Cardiac fibroblast (primary cell): ENCODE data around the gene CERS1.

ENCODE experiments used
- DNase-seq, 2 donors: peaks; one replicate each; pipeline versions ENCODE4 v3.0.0 to v3.0.0-alpha.2; 2010; ENCODE audit warnings: low read depth in 2 of 2
- H3K4me3 ChIP-seq, 2 donors: replicated peaks in 1 of 2; 1 replicate in 1 of 2; 2 replicates in 1 of 2; pipeline ENCODE4 v1.5.1; 2011; ENCODE audit warnings: low read depth in 2 of 2, low read length in 2 of 2, mild to moderate bottlenecking in 2 of 2, moderate library complexity in 1 of 2
- CTCF ChIP-seq: IDR thresholded peaks from one replicate; pipeline ENCODE4 v1.5.1; 2011; ENCODE audit warnings: low read depth, mild to moderate bottlenecking, low read length, inconsistent platforms

The CERS1 gene

DNA sequence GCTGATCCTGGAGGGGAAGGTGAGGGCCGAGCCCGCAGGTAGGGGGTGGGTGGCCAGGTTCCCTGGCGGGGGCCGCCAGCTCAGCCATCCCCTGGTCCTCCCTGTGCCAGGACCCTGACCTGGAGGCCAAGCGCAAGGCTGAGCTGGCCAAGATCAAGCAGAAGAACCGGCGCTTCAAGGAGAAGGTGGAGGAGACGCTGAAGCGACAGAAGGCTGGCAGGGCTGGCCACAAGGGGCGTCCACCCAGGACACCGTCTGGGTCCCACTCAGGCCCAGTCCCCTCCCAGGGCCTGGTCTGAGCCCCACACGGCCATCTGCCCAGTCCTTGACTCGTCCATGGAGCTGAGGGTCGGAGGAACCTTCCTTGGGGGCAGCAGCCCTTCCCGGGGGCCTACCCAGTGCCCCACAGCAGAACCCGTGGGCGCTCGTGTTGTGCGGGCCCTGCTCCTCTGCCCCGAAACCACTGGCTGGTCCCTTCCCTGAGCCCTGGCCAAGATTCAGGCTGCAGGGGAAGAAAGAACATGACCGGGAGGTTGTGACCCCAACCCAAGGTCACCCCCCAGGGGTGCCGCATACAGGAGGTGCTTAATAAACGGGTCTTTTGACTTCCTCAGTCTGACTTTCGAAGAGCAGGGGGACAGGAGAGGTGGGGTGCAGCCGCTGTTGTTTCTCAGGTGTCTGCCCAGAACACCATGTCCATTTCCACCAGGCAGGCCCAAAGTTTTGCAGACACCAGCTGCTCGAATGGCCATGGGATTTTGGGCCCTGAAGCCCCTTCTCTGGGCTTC is 32.3 kb upstream of the CERS1 start:
- H3K4me3 ChIP-seq = no peak overlapping the region
- no peak for DNase-seq
- TF ChIP-seq CTCF = no peak

DNA sequence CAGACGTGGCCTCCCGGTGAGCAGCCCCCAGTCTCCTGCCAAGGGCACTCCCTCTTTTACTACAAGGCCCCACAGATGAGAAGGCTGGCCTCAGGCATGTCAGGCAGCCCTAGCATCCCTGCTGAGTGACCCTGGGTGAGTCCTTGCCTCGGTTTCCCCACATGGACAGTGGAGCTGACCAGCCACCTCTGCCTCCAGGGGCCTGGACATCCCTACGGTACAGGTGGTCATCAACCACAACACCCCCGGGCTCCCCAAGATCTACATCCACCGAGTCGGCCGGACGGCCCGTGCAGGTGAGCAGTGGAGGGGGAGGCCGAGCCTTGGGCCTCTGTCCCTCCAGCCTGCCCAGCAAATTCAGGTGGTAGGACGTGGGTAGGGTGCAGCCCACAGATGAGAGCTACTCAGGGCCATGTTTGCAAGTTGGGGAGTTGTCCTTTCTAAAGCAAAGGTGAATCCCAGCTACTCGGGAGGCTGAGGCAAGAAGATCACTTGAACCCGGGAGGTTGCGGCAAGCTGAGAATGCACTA is 28.8 kb upstream of the CERS1 start:
- TF ChIP-seq CTCF = no peak
- H3K4me3 ChIP-seq = no peak overlapping the region
- no peak for DNase-seq

DNA sequence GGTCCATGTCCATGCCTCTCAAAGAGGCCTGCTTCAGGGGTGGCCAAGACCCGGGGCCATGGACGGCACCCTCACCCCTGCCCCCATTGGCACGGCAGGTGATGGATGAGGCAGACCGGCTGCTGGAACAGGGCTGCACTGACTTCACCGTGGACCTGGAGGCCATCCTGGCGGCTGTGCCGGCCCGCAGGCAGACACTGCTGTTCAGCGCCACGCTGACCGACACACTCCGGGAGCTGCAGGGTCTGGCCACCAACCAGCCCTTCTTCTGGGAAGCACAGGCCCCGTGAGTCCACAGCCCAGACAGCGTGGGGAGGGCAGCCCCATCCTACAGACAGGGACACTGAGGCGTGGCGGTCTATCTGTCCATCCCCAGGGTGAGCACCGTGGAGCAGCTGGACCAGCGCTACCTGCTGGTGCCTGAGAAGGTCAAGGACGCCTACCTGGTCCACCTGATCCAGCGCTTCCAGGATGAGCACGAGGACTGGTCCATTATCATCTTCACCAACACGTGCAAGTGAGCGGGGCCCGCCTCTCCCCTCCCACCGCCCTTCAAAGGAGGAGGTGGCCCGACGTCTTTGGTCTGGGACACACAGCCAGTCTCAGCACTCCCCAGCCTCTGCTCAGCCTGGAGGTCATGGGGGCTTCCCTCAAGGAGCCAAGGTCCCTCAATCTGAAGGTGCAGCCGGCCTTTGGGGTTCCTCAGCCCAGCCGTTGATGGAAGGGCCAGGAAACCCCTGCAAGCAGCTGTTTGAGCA is 26.4 kb upstream of the CERS1 start:
- no peak for DNase-seq
- H3K4me3 ChIP-seq = no peak overlapping the region
- no peak for TF ChIP-seq CTCF

GRCh38 chr19:18921593-18921992 is 25.6 kb upstream of the CERS1 start:
- DNase-seq = no peak
- TF ChIP-seq CTCF = no peak
- no peak overlapping the region for H3K4me3 ChIP-seq

DNA sequence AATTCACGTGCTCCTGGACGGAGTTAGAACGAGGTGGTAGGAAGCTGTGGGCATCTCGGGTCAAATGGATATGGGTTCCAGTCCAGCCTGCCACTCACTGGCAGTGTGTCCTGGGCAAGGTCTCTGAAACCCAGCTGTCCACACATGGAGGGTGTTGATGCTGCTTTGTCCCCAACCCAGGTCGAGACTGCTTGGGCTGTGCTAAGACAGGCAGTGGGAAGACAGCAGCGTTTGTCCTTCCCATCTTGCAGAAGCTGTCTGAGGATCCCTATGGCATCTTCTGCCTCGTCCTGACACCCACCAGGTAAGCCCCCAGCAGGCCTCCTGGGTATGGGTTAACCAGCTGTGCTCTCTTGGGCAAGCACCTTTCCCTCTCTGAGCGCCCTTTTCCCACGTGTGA is 24.4 kb upstream of the CERS1 start:
- H3K4me3 ChIP-seq = peak overlapping the region; percentile 70 to 99
- no peak for TF ChIP-seq CTCF
- DNase-seq = no peak

DNA sequence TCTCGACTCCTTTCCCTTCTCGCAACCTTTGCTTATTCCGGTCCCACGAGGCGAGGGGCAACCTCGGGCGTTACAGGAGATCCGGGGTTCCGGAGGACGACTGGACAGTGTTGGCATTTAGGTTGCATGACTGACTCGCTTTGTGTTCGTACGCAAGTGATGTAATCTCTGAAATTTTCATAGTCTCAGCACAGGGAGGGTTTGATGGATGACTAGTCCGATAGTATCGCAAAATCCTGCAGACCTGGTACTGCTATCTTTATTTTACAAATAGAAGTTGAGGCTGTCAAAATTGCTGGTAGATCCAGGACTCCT is 23.9 kb upstream of the CERS1 start:
- peak overlapping the region; percentile 70 to 99 for H3K4me3 ChIP-seq
- DNase-seq = no peak
- TF ChIP-seq CTCF = no peak
